Measurements from ENCODE around the gene GRB2. TPM values are rescaled to one million over a fixed set of nuclear protein-coding genes. Genes with fewer than 3 reads are reported as not detected.
A peak's percentile ranks its signal among the peaks of the same experiment; 100 is the strongest.

Gene GRB2
- total and polyA plus RNA-seq, 2 experiments from 2014 or later, result 89.0 to 112 TPM

DNA sequence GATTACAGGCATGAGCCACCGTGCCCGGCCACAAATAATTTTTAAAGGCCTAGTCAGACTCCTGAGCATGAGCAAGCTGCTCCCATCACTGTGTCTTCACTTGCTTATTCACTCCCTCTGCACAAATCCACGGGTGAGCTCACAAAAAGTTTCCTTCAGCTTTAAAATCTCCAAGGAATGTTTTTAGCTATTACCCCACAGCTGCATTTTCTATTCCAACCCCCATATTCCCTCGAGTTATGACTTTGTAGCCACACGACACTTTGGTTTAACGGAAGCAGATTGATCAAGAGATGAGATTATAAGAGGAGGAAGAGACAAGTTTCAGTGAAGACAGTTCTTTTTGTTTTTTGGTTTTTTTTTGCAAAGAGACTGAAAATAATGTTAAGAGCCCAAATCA lies 67.1 kb downstream of the GRB2 start:
- no peak overlapping the region for H3K4me2 ChIP-seq
- H3K4me1 ChIP-seq (ENCODE audit: insufficient read depth), result peaks cover 42% of the 10 kb centered on the region
- H3K27ac ChIP-seq (ENCODE audit: low read depth), result peak overlapping the region; percentile 51
- TF ChIP-seq ZNF331 (CRISPR knock-in tag; IDR thresholded peaks at IDR 0.05; ENCODE audit: low read depth) (no peak), EZH2phosphoT487 (IDR thresholded peaks at IDR 0.05; ENCODE audit: unreplicated experiment) (no peak), JUNB (IDR thresholded peaks at IDR 0.05; ENCODE audit: unreplicated experiment) (no peak), ZNF114 (CRISPR knock-in tag; IDR thresholded peaks at IDR 0.05) (no peak), EZH2 (IDR thresholded peaks at IDR 0.05; ENCODE audit: low read depth, unreplicated experiment) (no peak)
- TF ChIP-seq, protein P1, sequence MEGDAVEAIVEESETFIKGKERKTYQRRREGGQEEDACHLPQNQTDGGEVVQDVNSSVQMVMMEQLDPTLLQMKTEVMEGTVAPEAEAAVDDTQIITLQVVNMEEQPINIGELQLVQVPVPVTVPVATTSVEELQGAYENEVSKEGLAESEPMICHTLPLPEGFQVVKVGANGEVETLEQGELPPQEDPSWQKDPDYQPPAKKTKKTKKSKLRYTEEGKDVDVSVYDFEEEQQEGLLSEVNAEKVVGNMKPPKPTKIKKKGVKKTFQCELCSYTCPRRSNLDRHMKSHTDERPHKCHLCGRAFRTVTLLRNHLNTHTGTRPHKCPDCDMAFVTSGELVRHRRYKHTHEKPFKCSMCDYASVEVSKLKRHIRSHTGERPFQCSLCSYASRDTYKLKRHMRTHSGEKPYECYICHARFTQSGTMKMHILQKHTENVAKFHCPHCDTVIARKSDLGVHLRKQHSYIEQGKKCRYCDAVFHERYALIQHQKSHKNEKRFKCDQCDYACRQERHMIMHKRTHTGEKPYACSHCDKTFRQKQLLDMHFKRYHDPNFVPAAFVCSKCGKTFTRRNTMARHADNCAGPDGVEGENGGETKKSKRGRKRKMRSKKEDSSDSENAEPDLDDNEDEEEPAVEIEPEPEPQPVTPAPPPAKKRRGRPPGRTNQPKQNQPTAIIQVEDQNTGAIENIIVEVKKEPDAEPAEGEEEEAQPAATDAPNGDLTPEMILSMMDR (conservative IDR thresholded peaks at IDR 0.05; ENCODE audit: low read depth in 2 of 2), result no peak
- TF ChIP-seq, protein P2, sequence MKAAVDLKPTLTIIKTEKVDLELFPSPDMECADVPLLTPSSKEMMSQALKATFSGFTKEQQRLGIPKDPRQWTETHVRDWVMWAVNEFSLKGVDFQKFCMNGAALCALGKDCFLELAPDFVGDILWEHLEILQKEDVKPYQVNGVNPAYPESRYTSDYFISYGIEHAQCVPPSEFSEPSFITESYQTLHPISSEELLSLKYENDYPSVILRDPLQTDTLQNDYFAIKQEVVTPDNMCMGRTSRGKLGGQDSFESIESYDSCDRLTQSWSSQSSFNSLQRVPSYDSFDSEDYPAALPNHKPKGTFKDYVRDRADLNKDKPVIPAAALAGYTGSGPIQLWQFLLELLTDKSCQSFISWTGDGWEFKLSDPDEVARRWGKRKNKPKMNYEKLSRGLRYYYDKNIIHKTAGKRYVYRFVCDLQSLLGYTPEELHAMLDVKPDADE (IDR thresholded peaks at IDR 0.05), result no peak
- H3K4me3 ChIP-seq, result no peak overlapping the region
- no peaks in the 10 kb centered on the region for H3K36me3 ChIP-seq (ENCODE audit: insufficient read depth)
- H3F3A ChIP-seq (replicated peaks; ENCODE audit: low read depth), result 0 out of 2 replicates have a peak, but pooled peaks cover 3% of the 10 kb centered on the region
- Mint-ChIP-seq H3K4me1 (peaks cover 37% of the 10 kb centered on the region), H3K27me3 (ENCODE audit: insufficient read depth, low read depth, poor library complexity) (no peaks in the 10 kb centered on the region), H3K9me3 (no peaks in the 10 kb centered on the region), H3K36me3 (ENCODE audit: low read depth) (peaks cover 2% of the 10 kb centered on the region; the same call in 1 of the 3 replicates), H3K4me3 (no peak overlapping the region), H3K27ac (peak overlapping the region; percentile 3; the same call in 1 of the 2 replicates)
- H3K9me2 ChIP-seq (ENCODE audit: insufficient read depth), result no peaks in the 10 kb centered on the region
- peaks cover 8% of the 10 kb centered on the region; the same call in 1 of the 2 replicates for H4K20me1 ChIP-seq (replicated peaks; ENCODE audit: insufficient read depth)
- H3K79me2 ChIP-seq (replicated peaks; ENCODE audit: insufficient read depth), result peaks cover 95% of the 10 kb centered on the region
- H2AFZ ChIP-seq, result no peak overlapping the region
- DNase-seq (ENCODE audit: low spot score), result no peak
- ATAC-seq, result no peak
- H3K27me3 ChIP-seq (ENCODE audit: insufficient read depth), result no peaks in the 10 kb centered on the region

DNA sequence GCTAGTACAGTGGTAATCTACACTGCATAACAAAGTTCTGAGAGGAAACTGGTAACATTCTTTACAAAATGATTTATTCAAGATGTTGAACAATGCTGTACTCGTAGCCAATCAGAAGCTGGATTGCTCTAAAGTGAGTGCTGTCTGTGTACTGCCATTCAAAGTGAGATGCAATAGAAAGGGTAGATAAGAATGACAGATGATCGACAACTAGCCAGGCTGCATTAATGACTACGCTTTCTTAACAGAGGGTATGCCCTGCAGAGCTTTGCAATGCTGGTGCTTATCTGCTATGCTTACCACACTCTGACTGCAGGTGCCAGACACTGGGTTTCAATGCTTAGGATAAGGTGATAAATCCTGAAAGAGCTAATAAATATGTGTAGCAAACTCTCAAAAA lies 70.2 kb downstream of the GRB2 start:
- Mint-ChIP-seq H3K9me3 (no peaks in the 10 kb centered on the region), H3K27me3 (ENCODE audit: insufficient read depth, low read depth, poor library complexity) (no peaks in the 10 kb centered on the region), H3K27ac (no peak overlapping the region), H3K36me3 (ENCODE audit: low read depth) (peaks cover 2% of the 10 kb centered on the region; the same call in 1 of the 3 replicates), H3K4me3 (no peak overlapping the region), H3K4me1 (peaks cover 10% of the 10 kb centered on the region)
- no peak for DNase-seq (ENCODE audit: low spot score)
- no peak overlapping the region for H2AFZ ChIP-seq
- H3K27ac ChIP-seq (ENCODE audit: low read depth), result no peak overlapping the region
- no peak for ATAC-seq
- H3K4me1 ChIP-seq (ENCODE audit: insufficient read depth), result peaks cover 27% of the 10 kb centered on the region
- TF ChIP-seq ZNF331 (CRISPR knock-in tag; IDR thresholded peaks at IDR 0.05; ENCODE audit: low read depth), result no peak
- no peak for TF ChIP-seq POLR2AphosphoS5 (IDR thresholded peaks at IDR 0.05; ENCODE audit: low read depth)
- no peak for TF ChIP-seq EZH2phosphoT487 (IDR thresholded peaks at IDR 0.05; ENCODE audit: unreplicated experiment)
- TF ChIP-seq NANOG (IDR thresholded peaks at IDR 0.05; ENCODE audit: borderline replicate concordance), result no peak
- no peak for TF ChIP-seq STAT1 (IDR thresholded peaks at IDR 0.05; ENCODE audit: unreplicated experiment)
- TF ChIP-seq, protein P3, sequence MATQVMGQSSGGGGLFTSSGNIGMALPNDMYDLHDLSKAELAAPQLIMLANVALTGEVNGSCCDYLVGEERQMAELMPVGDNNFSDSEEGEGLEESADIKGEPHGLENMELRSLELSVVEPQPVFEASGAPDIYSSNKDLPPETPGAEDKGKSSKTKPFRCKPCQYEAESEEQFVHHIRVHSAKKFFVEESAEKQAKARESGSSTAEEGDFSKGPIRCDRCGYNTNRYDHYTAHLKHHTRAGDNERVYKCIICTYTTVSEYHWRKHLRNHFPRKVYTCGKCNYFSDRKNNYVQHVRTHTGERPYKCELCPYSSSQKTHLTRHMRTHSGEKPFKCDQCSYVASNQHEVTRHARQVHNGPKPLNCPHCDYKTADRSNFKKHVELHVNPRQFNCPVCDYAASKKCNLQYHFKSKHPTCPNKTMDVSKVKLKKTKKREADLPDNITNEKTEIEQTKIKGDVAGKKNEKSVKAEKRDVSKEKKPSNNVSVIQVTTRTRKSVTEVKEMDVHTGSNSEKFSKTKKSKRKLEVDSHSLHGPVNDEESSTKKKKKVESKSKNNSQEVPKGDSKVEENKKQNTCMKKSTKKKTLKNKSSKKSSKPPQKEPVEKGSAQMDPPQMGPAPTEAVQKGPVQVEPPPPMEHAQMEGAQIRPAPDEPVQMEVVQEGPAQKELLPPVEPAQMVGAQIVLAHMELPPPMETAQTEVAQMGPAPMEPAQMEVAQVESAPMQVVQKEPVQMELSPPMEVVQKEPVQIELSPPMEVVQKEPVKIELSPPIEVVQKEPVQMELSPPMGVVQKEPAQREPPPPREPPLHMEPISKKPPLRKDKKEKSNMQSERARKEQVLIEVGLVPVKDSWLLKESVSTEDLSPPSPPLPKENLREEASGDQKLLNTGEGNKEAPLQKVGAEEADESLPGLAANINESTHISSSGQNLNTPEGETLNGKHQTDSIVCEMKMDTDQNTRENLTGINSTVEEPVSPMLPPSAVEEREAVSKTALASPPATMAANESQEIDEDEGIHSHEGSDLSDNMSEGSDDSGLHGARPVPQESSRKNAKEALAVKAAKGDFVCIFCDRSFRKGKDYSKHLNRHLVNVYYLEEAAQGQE (IDR thresholded peaks at IDR 0.05; ENCODE audit: unreplicated experiment), result no peak
- TF ChIP-seq CREB1 (CRISPR knock-in tag; IDR thresholded peaks at IDR 0.05; ENCODE audit: low read depth), result no peak
- TF ChIP-seq ZNF114 (CRISPR knock-in tag; IDR thresholded peaks at IDR 0.05), result no peak
- no peaks in the 10 kb centered on the region for H3K27me3 ChIP-seq (ENCODE audit: insufficient read depth)
- H3F3A ChIP-seq (replicated peaks; ENCODE audit: low read depth), result no peaks in the 10 kb centered on the region
- H3K4me3 ChIP-seq, result no peak overlapping the region
- H3K9me2 ChIP-seq (ENCODE audit: insufficient read depth), result no peaks in the 10 kb centered on the region
- no peak overlapping the region for H3K4me2 ChIP-seq
- no peaks in the 10 kb centered on the region for H3K36me3 ChIP-seq (ENCODE audit: insufficient read depth)
- H3K79me2 ChIP-seq (replicated peaks; ENCODE audit: insufficient read depth), result peaks cover 94% of the 10 kb centered on the region
- H4K20me1 ChIP-seq (replicated peaks; ENCODE audit: insufficient read depth), result peaks cover 15% of the 10 kb centered on the region; the same call in 1 of the 2 replicates

All from GM23338 (cell line).